Cardiac muscle cell (in vitro differentiated cells and primary cell): Measurements from ENCODE around the gene CCND2. TPM values are rescaled to one million over a fixed set of nuclear protein-coding genes. Genes with fewer than 3 reads are reported as not detected.

ENCODE experiments used
- DNase-seq, 2 donors: peaks; one replicate each; pipeline versions ENCODE4 v3.0.0 to v3.0.0-alpha.2; 2010 to 2017; ENCODE audit warnings: low read depth in 1 of 2, low spot score in 1 of 2
- H3K27ac ChIP-seq: fragments of 200-600 bp; sonication (generic); 2 replicates; pipeline ENCODE4 v1.5.1; 2016
- H3K27me3 ChIP-seq: fragments of 200-600 bp; sonication (generic); 2 replicates; pipeline ENCODE4 v1.6.0; 2016; ENCODE audit warnings: control low read depth
- H3K36me3 ChIP-seq: fragments of 200-600 bp; sonication (generic); 2 replicates; pipeline ENCODE4 v1.5.1; 2016; ENCODE audit warnings: control low read depth
- H3K4me1 ChIP-seq: fragments of 200-600 bp; sonication (generic); 2 replicates; pipeline ENCODE4 v1.8.1; 2017; ENCODE audit warnings: low read depth, mild to moderate bottlenecking, mixed run types
- H3K4me3 ChIP-seq: fragments of 200-600 bp; sonication (generic); 2 replicates; pipeline ENCODE4 v1.5.1; 2016; ENCODE audit warnings: mild to moderate bottlenecking
- H3K9me3 ChIP-seq: fragments of 200-600 bp; sonication (generic); 2 replicates; pipeline ENCODE4 v1.5.1; 2017; ENCODE audit warnings: low read depth, mild to moderate bottlenecking, control low read depth
- polyA plus RNA-seq: library from polyadenylated mRNA; unstranded; fragments of >200 nt; fragmentation: Nextera tagmentation; extraction: Ambion mirVana; gene quantifications from 2 replicates; pipeline ENCODE4 v1.2.1, GENCODE V29; 2016
- total RNA-seq: library from RNA; depleted of rRNA; stranded (reverse); fragments of >200 nt; gene quantifications from 2 replicates; pipeline ENCODE4 v1.2.3, GENCODE V29; 2016
- TF ChIP-seq, protein P1 (sequence below): IDR thresholded peaks from 2 replicates; pipeline ENCODE4 v1.5.1; 2012; ENCODE audit warnings: low read depth, mild to moderate bottlenecking, low read length

Gene CCND2
- total and polyA plus RNA-seq, 2 experiments from 2014 or later = 89.9 to 91.5 TPM

- Histone ChIP-seq H3K4me3 (peak overlapping the region; percentile 62), H3K9me3 (no peaks in the 10 kb centered on the region), H3K27ac (no peak overlapping the region), H3K27me3 (peaks cover 25% of the 10 kb centered on the region), H3K36me3 (no peaks in the 10 kb centered on the region), H3K4me1 (peaks cover 5% of the 10 kb centered on the region)
- TF ChIP-seq, protein P1, sequence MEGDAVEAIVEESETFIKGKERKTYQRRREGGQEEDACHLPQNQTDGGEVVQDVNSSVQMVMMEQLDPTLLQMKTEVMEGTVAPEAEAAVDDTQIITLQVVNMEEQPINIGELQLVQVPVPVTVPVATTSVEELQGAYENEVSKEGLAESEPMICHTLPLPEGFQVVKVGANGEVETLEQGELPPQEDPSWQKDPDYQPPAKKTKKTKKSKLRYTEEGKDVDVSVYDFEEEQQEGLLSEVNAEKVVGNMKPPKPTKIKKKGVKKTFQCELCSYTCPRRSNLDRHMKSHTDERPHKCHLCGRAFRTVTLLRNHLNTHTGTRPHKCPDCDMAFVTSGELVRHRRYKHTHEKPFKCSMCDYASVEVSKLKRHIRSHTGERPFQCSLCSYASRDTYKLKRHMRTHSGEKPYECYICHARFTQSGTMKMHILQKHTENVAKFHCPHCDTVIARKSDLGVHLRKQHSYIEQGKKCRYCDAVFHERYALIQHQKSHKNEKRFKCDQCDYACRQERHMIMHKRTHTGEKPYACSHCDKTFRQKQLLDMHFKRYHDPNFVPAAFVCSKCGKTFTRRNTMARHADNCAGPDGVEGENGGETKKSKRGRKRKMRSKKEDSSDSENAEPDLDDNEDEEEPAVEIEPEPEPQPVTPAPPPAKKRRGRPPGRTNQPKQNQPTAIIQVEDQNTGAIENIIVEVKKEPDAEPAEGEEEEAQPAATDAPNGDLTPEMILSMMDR = no peak
- DNase-seq = peak in 1 of 2 donors; percentile 49
Measured at GRCh38 chr12:4270831-4271716, 2.5 kb upstream of the CCND2 start.

DNA sequence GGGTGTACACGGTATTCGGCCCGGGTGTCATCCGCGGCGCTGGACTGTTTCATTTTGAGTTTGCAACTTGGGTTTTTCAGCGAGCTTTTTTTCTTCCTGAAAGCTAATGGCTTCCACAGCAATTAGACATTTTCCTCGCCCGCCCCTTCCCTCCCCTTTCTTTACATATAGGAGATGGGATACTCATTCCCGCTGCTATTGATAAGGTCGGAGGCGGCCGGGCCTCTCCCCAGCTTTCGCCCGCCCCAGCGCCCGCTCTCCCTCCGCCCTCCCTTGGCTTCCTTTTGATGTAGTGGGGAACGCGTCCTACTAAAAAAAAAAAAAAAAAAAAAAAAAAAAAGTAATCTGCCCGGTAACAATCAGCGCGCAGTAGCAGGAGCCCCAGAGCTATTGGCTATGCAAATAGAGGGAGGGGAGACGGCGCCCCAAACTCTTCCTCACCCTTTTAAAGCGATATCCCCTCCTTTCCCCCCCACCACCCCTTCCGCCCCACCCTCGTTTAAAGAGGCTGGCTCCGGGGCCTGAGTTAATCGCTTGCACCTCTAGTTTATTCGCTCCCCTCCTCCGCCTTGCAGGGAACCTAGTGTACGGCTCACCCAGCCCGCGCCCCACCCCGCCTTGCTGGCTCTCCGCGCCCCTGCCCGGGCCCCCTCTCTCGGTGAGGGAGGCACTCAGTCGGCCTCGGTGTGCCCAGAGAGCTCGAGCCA, 1.7 kb upstream of the CCND2 start:
- TF ChIP-seq, protein P1 = no peak
- Histone ChIP-seq H3K27ac (no peak overlapping the region), H3K36me3 (no peaks in the 10 kb centered on the region), H3K4me1 (peaks cover 12% of the 10 kb centered on the region), H3K9me3 (no peaks in the 10 kb centered on the region), H3K27me3 (peaks cover 25% of the 10 kb centered on the region), H3K4me3 (peak overlapping the region; percentile 62)
- peak; percentile 46 to 78 for DNase-seq

GRCh38 chr12:4272424-4273272, 914 bp upstream of the CCND2 start:
- DNase-seq = peak in 1 of 2 donors; percentile 48
- Histone ChIP-seq H3K4me1 (peaks cover 18% of the 10 kb centered on the region), H3K27me3 (peaks cover 25% of the 10 kb centered on the region)

GRCh38 chr12:4273273-4273651, 300 bp upstream of the CCND2 start:
- TF ChIP-seq, protein P1 = no peak
- Histone ChIP-seq H3K27ac (peak overlapping the region; percentile 4), H3K36me3 (no peaks in the 10 kb centered on the region), H3K9me3 (no peaks in the 10 kb centered on the region), H3K4me1 (peaks cover 24% of the 10 kb centered on the region), H3K27me3 (peaks cover 25% of the 10 kb centered on the region), H3K4me3 (peak overlapping the region; percentile 62)
- DNase-seq = no peak

More at GRCh38 chr12:4272424-4273272, 914 bp upstream of the CCND2 start:
- Histone ChIP-seq H3K36me3 (no peaks in the 10 kb centered on the region), H3K27ac (peak overlapping the region; percentile 4), H3K4me3 (peak overlapping the region; percentile 62), H3K9me3 (no peaks in the 10 kb centered on the region)
- TF ChIP-seq, protein P1 = no peak

GRCh38 chr12:4274396-4275015, 944 bp downstream of the CCND2 start:
- no peaks in the 10 kb centered on the region for H3K9me3 ChIP-seq
- H3K4me3 ChIP-seq = peak overlapping the region; percentile 62
- TF ChIP-seq, protein P1 = no peak
- peaks cover 36% of the 10 kb centered on the region for H3K4me1 ChIP-seq
- peaks cover 21% of the 10 kb centered on the region for H3K27me3 ChIP-seq
- H3K27ac ChIP-seq = peak overlapping the region; percentile 61
- H3K36me3 ChIP-seq = no peaks in the 10 kb centered on the region
- no peak for DNase-seq
